ENCODE data around the gene NF2. TPM values are rescaled to one million over a fixed set of nuclear protein-coding genes. Genes with fewer than 3 reads are reported as not detected.

NF2 gene
- total RNA-seq, 1 donor from 2014 or later: 73.0 TPM

DNA sequence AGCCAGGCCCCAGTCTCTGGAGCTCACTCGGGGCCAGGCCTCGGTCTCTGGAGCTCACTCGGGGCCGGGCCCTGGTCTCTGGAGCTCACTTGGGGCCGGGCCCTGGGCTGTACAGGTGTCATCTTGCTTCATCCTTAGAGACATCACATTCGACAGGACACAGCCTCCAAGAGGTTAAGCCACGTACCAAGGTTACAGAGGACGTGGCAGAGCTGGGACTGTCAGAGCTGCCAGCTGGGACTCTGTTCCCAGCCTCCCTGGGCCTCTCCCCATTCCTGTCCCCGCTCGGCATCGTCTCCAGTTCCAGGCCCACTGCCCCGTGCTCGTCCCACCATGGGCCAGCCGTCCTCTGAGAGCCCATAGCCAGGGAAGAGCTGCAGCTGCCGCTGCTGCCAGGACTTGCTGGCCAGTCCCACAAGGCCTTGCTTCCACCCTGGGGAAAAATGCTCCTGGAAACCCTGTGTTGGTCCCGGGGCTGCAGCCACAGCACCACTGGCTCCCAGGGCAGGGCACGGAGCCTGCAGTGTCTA lies 136.0 kb downstream of the NF2 start:
- TF ChIP-seq CTCF (IDR thresholded peaks at IDR 0.05): no peak
- Mint-ChIP-seq H3K4me1 (ENCODE audit: low read depth) (no peaks in the 10 kb centered on the region), H3K27me3 (ENCODE audit: low read depth) (no peaks in the 10 kb centered on the region), H3K36me3 (ENCODE audit: low read depth) (peaks cover 3% of the 10 kb centered on the region), H3K9me3 (ENCODE audit: low read depth) (no peaks in the 10 kb centered on the region), H3K27ac (ENCODE audit: unreplicated experiment) (no peak overlapping the region), H3K4me3 (ENCODE audit: unreplicated experiment) (no peak overlapping the region)
- no peak for DNase-seq (ENCODE audit: low spot score)

- no peak for DNase-seq (ENCODE audit: low spot score)
- no peaks in the 10 kb centered on the region for H3K27me3 Mint-ChIP-seq (ENCODE audit: low read depth)
- H3K4me1 Mint-ChIP-seq (ENCODE audit: low read depth): no peaks in the 10 kb centered on the region
- H3K27ac Mint-ChIP-seq (ENCODE audit: unreplicated experiment): no peak overlapping the region
- TF ChIP-seq CTCF (IDR thresholded peaks at IDR 0.05): no peak
- peaks cover 3% of the 10 kb centered on the region for H3K36me3 Mint-ChIP-seq (ENCODE audit: low read depth)
- H3K4me3 Mint-ChIP-seq (ENCODE audit: unreplicated experiment): no peak overlapping the region
- H3K9me3 Mint-ChIP-seq (ENCODE audit: low read depth): no peaks in the 10 kb centered on the region
Observed at GRCh38 chr22:29740216-29740615, 136.8 kb downstream of the NF2 start.

- Mint-ChIP-seq H3K36me3 (ENCODE audit: low read depth) (peaks cover 7% of the 10 kb centered on the region), H3K9me3 (ENCODE audit: low read depth) (no peaks in the 10 kb centered on the region), H3K27me3 (ENCODE audit: low read depth) (no peaks in the 10 kb centered on the region), H3K4me1 (ENCODE audit: low read depth) (no peaks in the 10 kb centered on the region), H3K4me3 (ENCODE audit: unreplicated experiment) (no peak overlapping the region), H3K27ac (ENCODE audit: unreplicated experiment) (no peak overlapping the region)
- no peak for DNase-seq (ENCODE audit: low spot score)
- TF ChIP-seq CTCF (IDR thresholded peaks at IDR 0.05): no peak
Observed at GRCh38 chr22:29741926-29742325, 138.5 kb downstream of the NF2 start.

GRCh38 chr22:29742326-29742725 lies 138.9 kb downstream of the NF2 start:
- Mint-ChIP-seq H3K4me1 (ENCODE audit: low read depth) (no peaks in the 10 kb centered on the region), H3K27me3 (ENCODE audit: low read depth) (no peaks in the 10 kb centered on the region), H3K4me3 (ENCODE audit: unreplicated experiment) (no peak overlapping the region), H3K27ac (ENCODE audit: unreplicated experiment) (no peak overlapping the region), H3K9me3 (ENCODE audit: low read depth) (no peaks in the 10 kb centered on the region), H3K36me3 (ENCODE audit: low read depth) (peaks cover 8% of the 10 kb centered on the region)
- no peak for TF ChIP-seq CTCF (IDR thresholded peaks at IDR 0.05)
- DNase-seq (ENCODE audit: low spot score): no peak

- no peak overlapping the region for H3K27ac Mint-ChIP-seq (ENCODE audit: unreplicated experiment)
- H3K27me3 Mint-ChIP-seq (ENCODE audit: low read depth): no peaks in the 10 kb centered on the region
- H3K4me1 Mint-ChIP-seq (ENCODE audit: low read depth): no peaks in the 10 kb centered on the region
- no peak overlapping the region for H3K4me3 Mint-ChIP-seq (ENCODE audit: unreplicated experiment)
- DNase-seq (ENCODE audit: low spot score): no peak
- TF ChIP-seq CTCF (IDR thresholded peaks at IDR 0.05): no peak
- H3K36me3 Mint-ChIP-seq (ENCODE audit: low read depth): peaks cover 16% of the 10 kb centered on the region
- H3K9me3 Mint-ChIP-seq (ENCODE audit: low read depth): no peaks in the 10 kb centered on the region
Observed at GRCh38 chr22:29744902-29745301, 141.5 kb downstream of the NF2 start.

Data from chondrocyte (in vitro differentiated cells).